Breast epithelium (tissue), 3 donors: Measurements from ENCODE around the gene CEP44.

Source experiments
- POLR2A ChIP-seq: fragments of 450-650 bp; IDR thresholded peaks from one replicate; pipeline ENCODE4 v1.6.1; 2016; ENCODE audit warnings: antibody characterized with exemption, mild to moderate bottlenecking, moderate library complexity
- POLR2AphosphoS5 ChIP-seq, 3 donors: sonication (generic); formaldehyde crosslinking; IDR thresholded peaks; one replicate each; pipeline ENCODE4 v1.6.1; 2017; ENCODE audit warnings: antibody characterized with exemption in 3 of 3
- TF ChIP-seq, protein P1 (sequence below), 3 donors: fragments of 450-650 bp; IDR thresholded peaks; one replicate each; pipeline ENCODE4 v1.5.1; 2016 to 2017; ENCODE audit warnings: antibody characterized with exemption in 3 of 3, mild to moderate bottlenecking in 3 of 3, moderate library complexity in 3 of 3

DNA sequence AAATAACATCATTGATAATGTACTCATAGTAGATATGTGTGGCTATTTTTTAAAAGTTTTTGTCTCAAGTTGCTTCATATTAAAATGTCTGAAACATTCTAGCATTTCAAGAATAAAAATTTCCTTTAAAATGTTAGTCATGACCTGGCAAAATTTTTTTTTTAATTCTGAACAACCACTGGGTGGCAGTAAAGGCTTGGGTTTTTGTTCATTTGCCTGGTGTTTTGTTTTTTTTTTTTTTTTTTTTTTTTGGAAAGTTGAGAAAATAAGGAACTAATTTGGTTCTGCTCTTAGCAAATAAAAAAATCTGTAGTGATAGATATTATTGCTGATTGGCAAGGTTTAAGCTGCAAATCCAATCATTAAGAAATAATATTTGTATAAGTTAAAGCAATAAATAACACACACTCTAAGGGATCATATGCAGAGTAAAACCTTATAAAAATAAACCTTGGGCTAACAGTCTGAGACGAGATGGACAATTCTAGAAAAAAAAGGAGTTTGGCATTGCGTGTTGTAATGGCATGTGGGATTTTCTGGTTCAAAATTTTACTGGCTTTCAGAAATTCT, 81.4 kb downstream of the CEP44 start:
- TF ChIP-seq, protein P1, sequence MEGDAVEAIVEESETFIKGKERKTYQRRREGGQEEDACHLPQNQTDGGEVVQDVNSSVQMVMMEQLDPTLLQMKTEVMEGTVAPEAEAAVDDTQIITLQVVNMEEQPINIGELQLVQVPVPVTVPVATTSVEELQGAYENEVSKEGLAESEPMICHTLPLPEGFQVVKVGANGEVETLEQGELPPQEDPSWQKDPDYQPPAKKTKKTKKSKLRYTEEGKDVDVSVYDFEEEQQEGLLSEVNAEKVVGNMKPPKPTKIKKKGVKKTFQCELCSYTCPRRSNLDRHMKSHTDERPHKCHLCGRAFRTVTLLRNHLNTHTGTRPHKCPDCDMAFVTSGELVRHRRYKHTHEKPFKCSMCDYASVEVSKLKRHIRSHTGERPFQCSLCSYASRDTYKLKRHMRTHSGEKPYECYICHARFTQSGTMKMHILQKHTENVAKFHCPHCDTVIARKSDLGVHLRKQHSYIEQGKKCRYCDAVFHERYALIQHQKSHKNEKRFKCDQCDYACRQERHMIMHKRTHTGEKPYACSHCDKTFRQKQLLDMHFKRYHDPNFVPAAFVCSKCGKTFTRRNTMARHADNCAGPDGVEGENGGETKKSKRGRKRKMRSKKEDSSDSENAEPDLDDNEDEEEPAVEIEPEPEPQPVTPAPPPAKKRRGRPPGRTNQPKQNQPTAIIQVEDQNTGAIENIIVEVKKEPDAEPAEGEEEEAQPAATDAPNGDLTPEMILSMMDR (IDR thresholded peaks at IDR 0.05): peak in 2 of 3 donors; percentile 52 to 58
- TF ChIP-seq POLR2A: no peak
- no peak for TF ChIP-seq POLR2AphosphoS5 (IDR thresholded peaks at IDR 0.05)
